Loucy (cell line): ENCODE results near the gene NOP16.

Experiments
- H2AFZ ChIP-seq: fragments of 200-600 bp; sonication (generic); 2 replicates; pipeline ENCODE4 v1.6.0; 2016; ENCODE audit warnings: antibody characterized with exemption, mild to moderate bottlenecking, low read length, moderate library complexity
- H3F3A ChIP-seq: fragments of 200-600 bp; 2 replicates; pipeline ENCODE4 v1.6.0; 2016; ENCODE audit warnings: antibody characterized with exemption, low read depth, mild to moderate bottlenecking
- H3K27me3 ChIP-seq: fragments of 200-600 bp; sonication (generic); 2 replicates; pipeline ENCODE4 v1.6.1; 2014; ENCODE audit warnings: low read length, mild to moderate bottlenecking; ENCODE audit not compliant: insufficient read depth, poor library complexity, severe bottlenecking
- H3K36me3 ChIP-seq: fragments of 200-600 bp; sonication (generic); 2 replicates; pipeline ENCODE4 v1.6.1; 2016; ENCODE audit warnings: low read length; ENCODE audit not compliant: insufficient read depth
- H3K4me1 ChIP-seq: fragments of 200-600 bp; sonication (generic); 2 replicates; pipeline ENCODE4 v1.5.1; 2014; ENCODE audit warnings: low read length, mild to moderate bottlenecking; ENCODE audit not compliant: insufficient read depth, poor library complexity, severe bottlenecking
- H3K4me2 ChIP-seq: fragments of 200-600 bp; sonication (generic); 2 replicates; pipeline ENCODE4 v1.6.0; 2014; ENCODE audit warnings: antibody characterized with exemption, low read length, low read depth, mild to moderate bottlenecking; ENCODE audit not compliant: poor library complexity, severe bottlenecking
- H3K4me3 ChIP-seq: fragments of 200-600 bp; sonication (generic); 2 replicates; pipeline ENCODE4 v1.5.1; 2014; ENCODE audit warnings: low read length, mild to moderate bottlenecking, mixed read lengths; ENCODE audit not compliant: poor library complexity, severe bottlenecking
- H3K79me2 ChIP-seq: fragments of 200-600 bp; sonication (generic); 2 replicates; pipeline ENCODE4 v1.6.1; 2014; ENCODE audit warnings: low read length; ENCODE audit not compliant: insufficient read depth
- H3K9ac ChIP-seq: fragments of 200-600 bp; sonication (generic); 2 replicates; pipeline ENCODE4 v1.6.0; 2014; ENCODE audit warnings: mild to moderate bottlenecking, low read depth, low read length, moderate library complexity; ENCODE audit not compliant: poor library complexity, severe bottlenecking
- H3K9me2 ChIP-seq: fragments of 200-600 bp; sonication (generic); replicated peaks from 2 replicates; pipeline ENCODE4 v1.6.1; 2016; ENCODE audit warnings: low read depth, low read length, mixed read lengths
- H3K9me3 ChIP-seq: fragments of 200-600 bp; sonication (generic); 2 replicates; pipeline ENCODE4 v1.6.1; 2014; ENCODE audit warnings: mild to moderate bottlenecking, antibody characterized with exemption, low read length, low read depth; ENCODE audit not compliant: insufficient read depth
- H4K20me1 ChIP-seq: fragments of 200-600 bp; sonication (generic); 2 replicates; pipeline ENCODE4 v1.6.0; 2014; ENCODE audit warnings: antibody characterized with exemption, low read length, mild to moderate bottlenecking; ENCODE audit not compliant: insufficient read depth, poor library complexity, severe bottlenecking
- EZH2phosphoT487 ChIP-seq: fragments of 200-600 bp; IDR thresholded peaks from 2 replicates; pipeline ENCODE4 v1.6.1; 2018; ENCODE audit warnings: antibody characterized with exemption, mild to moderate bottlenecking, moderate library complexity, borderline replicate concordance
- TF ChIP-seq, protein P1 (sequence below): fragments of 200-600 bp; sonication (generic); conservative IDR thresholded peaks from 2 replicates; pipeline ENCODE4 v1.5.1; 2014; ENCODE audit warnings: mild to moderate bottlenecking, antibody characterized with exemption, low read length

NOP16 gene

DNA sequence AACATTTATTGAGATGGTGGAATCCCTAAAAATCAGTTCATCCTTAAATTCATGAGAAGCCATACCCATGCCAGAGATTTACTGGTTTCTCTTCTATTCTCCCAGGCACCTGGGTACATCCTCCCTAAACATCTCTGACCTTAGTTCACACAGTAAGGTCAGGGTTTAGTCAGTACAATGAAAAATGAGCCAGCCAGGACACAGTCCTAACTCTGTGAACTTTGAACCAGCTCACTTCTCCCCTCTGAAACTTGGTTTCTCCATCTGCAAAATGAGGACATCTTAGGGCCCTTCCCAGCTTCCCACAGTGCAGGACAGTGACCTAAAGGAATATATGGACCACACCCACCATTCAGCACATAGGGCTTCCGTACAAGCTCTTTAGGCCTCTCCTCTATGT, 1.9 kb downstream of the NOP16 start:
- peaks cover 4% of the 10 kb centered on the region; the same call in 1 of the 2 replicates for H3K36me3 ChIP-seq
- peak overlapping the region; percentile 87 for H3K9ac ChIP-seq

DNA sequence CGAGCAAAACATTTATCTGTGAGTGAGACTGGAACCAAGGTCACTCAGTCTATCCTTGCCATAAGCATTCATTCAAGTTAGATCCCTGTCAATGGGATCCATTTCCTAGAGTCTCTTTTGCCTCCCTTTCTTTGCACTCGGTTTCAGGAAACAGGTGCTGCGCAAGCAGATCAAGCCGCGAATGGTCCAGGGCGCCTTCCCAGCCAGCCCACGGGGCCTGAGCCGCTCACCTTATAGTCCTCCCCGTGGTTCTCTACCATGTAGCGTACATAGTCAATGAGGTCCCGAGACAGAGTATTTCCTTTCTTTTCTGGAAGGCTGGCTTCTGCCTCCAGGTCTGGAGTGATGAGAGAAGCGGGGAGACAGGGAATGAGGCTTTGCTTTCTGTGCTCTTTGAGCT, 3.4 kb downstream of the NOP16 start:
- H3K4me2 ChIP-seq, result no peak overlapping the region
- H3K36me3 ChIP-seq, result peaks cover 4% of the 10 kb centered on the region; the same call in 1 of the 2 replicates
- H3K9ac ChIP-seq, result no peak overlapping the region
- H3K79me2 ChIP-seq, result peaks cover 29% of the 10 kb centered on the region
- H2AFZ ChIP-seq, result no peak overlapping the region
- no peaks in the 10 kb centered on the region for H3K9me3 ChIP-seq
- peaks cover 6% of the 10 kb centered on the region for H3K4me1 ChIP-seq
- no peak overlapping the region for H3K4me3 ChIP-seq
- no peaks in the 10 kb centered on the region for H3K27me3 ChIP-seq
- H4K20me1 ChIP-seq, result no peaks in the 10 kb centered on the region
- H3F3A ChIP-seq, result no peaks in the 10 kb centered on the region
- TF ChIP-seq, protein P1, sequence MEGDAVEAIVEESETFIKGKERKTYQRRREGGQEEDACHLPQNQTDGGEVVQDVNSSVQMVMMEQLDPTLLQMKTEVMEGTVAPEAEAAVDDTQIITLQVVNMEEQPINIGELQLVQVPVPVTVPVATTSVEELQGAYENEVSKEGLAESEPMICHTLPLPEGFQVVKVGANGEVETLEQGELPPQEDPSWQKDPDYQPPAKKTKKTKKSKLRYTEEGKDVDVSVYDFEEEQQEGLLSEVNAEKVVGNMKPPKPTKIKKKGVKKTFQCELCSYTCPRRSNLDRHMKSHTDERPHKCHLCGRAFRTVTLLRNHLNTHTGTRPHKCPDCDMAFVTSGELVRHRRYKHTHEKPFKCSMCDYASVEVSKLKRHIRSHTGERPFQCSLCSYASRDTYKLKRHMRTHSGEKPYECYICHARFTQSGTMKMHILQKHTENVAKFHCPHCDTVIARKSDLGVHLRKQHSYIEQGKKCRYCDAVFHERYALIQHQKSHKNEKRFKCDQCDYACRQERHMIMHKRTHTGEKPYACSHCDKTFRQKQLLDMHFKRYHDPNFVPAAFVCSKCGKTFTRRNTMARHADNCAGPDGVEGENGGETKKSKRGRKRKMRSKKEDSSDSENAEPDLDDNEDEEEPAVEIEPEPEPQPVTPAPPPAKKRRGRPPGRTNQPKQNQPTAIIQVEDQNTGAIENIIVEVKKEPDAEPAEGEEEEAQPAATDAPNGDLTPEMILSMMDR, result no peak
- TF ChIP-seq EZH2phosphoT487, result no peak
- no peaks in the 10 kb centered on the region for H3K9me2 ChIP-seq

More for the DNA sequence above, 1.9 kb downstream of the NOP16 start:
- H3K9me3 ChIP-seq, result no peaks in the 10 kb centered on the region
- peaks cover 6% of the 10 kb centered on the region for H3K4me1 ChIP-seq
- H3K27me3 ChIP-seq, result no peaks in the 10 kb centered on the region
- TF ChIP-seq, protein P1, result no peak
- TF ChIP-seq EZH2phosphoT487, result no peak
- no peak overlapping the region for H2AFZ ChIP-seq
- peaks cover 37% of the 10 kb centered on the region for H3K79me2 ChIP-seq
- no peaks in the 10 kb centered on the region for H3K9me2 ChIP-seq
- H3F3A ChIP-seq, result no peaks in the 10 kb centered on the region
- peak overlapping the region; percentile 96 for H3K4me3 ChIP-seq
- peak overlapping the region; percentile 88 for H3K4me2 ChIP-seq
- no peaks in the 10 kb centered on the region for H4K20me1 ChIP-seq

DNA sequence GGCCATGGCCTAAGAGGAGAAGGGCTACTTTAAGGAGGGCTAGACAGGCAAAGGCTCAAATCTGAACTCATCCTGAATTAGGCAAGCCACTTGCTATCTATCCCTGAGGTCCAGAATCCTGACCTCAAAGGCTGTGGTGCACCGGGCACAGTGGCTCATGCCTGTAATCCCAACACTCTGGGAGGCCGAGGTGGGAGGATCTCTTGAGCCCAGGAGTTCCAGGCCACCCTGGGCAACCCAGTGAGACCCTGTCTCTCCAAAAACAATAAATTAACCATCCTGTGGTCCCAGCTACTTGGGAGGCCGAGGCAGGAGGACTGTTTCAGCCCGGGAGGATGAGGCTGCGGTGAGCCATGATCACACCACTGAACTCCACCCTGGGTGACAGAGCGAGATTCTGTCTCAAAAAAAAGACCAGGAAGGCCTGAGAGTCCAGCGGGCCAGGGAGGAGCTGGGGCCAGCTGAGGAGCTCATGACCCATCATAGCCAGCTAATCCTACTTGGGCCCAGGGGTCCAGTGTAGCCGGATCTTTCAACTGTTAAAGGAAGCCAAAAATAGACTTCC, 4.0 kb downstream of the NOP16 start:
- Histone ChIP-seq H2AFZ (no peak overlapping the region), H3K4me1 (peaks cover 6% of the 10 kb centered on the region), H3K4me3 (no peak overlapping the region), H3K9me2 (no peaks in the 10 kb centered on the region), H3K36me3 (peaks cover 4% of the 10 kb centered on the region; the same call in 1 of the 2 replicates), H3F3A (no peaks in the 10 kb centered on the region), H4K20me1 (no peaks in the 10 kb centered on the region), H3K9me3 (no peaks in the 10 kb centered on the region), H3K79me2 (peaks cover 29% of the 10 kb centered on the region), H3K9ac (no peak overlapping the region), H3K27me3 (no peaks in the 10 kb centered on the region), H3K4me2 (no peak overlapping the region)
- TF ChIP-seq EZH2phosphoT487, result no peak
- TF ChIP-seq, protein P1, result no peak
